ENCODE results near the gene FBXW7. TPM values are rescaled to one million over a fixed set of nuclear protein-coding genes. Genes with fewer than 3 reads are reported as not detected.
"Not testable (repeated sequence)": the region's sequence is repeated elsewhere in the genome, so short reads cannot be mapped to it uniquely, and the experiment has no call there.

FBXW7 gene
- total RNA-seq, 3 donors from 2014 or later: 55.7 to 247 (median 117) TPM

- no peak for TF ChIP-seq POLR2AphosphoS5 (IDR thresholded peaks at IDR 0.05)
- Histone ChIP-seq H3K4me3 (no peak overlapping the region), H3K27ac (no peak overlapping the region), H3K36me3 (no peaks in the 10 kb centered on the region), H3K27me3 (no peaks in the 10 kb centered on the region), H3K9me3 (no peaks in the 10 kb centered on the region), H3K4me1 (no peaks in the 10 kb centered on the region)
- DNase-seq (ENCODE audit: low spot score in 2 of 2): no peak
- intact Hi-C loops (cut with DNase I; ENCODE audit: low total_unique reads): no loop called here
Measured at GRCh38 chr4:152554742-152555141, 18.9 kb upstream of the FBXW7 start.

- H3K27ac ChIP-seq; H3K9me3 ChIP-seq; H3K36me3 ChIP-seq; DNase-seq (ENCODE audit: low spot score in 2 of 2); H3K27me3 ChIP-seq; H3K4me3 ChIP-seq; intact Hi-C loops (cut with DNase I; ENCODE audit: low total_unique reads); H3K4me1 ChIP-seq: not testable (repeated sequence)
Measured at GRCh38 chr4:152550687-152551086, 14.8 kb upstream of the FBXW7 start.

- Histone ChIP-seq H3K27me3 (no peaks in the 10 kb centered on the region), H3K4me3 (no peak overlapping the region), H3K27ac (no peak overlapping the region), H3K9me3 (peaks cover 5% of the 10 kb centered on the region in 2 donors), H3K36me3 (no peaks in the 10 kb centered on the region), H3K4me1 (no peaks in the 10 kb centered on the region)
- intact Hi-C loops (cut with DNase I; ENCODE audit: low total_unique reads): no loop called here
- no peak for DNase-seq (ENCODE audit: low spot score in 2 of 2)
- TF ChIP-seq POLR2AphosphoS5 (IDR thresholded peaks at IDR 0.05) (no peak), POLR2A (IDR thresholded peaks at IDR 0.05) (no peak)
- TF ChIP-seq, protein P1, sequence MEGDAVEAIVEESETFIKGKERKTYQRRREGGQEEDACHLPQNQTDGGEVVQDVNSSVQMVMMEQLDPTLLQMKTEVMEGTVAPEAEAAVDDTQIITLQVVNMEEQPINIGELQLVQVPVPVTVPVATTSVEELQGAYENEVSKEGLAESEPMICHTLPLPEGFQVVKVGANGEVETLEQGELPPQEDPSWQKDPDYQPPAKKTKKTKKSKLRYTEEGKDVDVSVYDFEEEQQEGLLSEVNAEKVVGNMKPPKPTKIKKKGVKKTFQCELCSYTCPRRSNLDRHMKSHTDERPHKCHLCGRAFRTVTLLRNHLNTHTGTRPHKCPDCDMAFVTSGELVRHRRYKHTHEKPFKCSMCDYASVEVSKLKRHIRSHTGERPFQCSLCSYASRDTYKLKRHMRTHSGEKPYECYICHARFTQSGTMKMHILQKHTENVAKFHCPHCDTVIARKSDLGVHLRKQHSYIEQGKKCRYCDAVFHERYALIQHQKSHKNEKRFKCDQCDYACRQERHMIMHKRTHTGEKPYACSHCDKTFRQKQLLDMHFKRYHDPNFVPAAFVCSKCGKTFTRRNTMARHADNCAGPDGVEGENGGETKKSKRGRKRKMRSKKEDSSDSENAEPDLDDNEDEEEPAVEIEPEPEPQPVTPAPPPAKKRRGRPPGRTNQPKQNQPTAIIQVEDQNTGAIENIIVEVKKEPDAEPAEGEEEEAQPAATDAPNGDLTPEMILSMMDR (IDR thresholded peaks at IDR 0.05): no peak
Measured at GRCh38 chr4:152545088-152545487, 9.2 kb upstream of the FBXW7 start.

GRCh38 chr4:152544533-152544932 is 8.6 kb upstream of the FBXW7 start:
- H3K4me1 ChIP-seq; intact Hi-C loops (cut with DNase I; ENCODE audit: low total_unique reads); H3K27ac ChIP-seq; H3K4me3 ChIP-seq; DNase-seq (ENCODE audit: low spot score in 2 of 2); H3K27me3 ChIP-seq; H3K36me3 ChIP-seq: not testable (repeated sequence)
- H3K9me3 ChIP-seq: peaks cover 10 to 11% of the 10 kb centered on the region in 2 donors

DNA sequence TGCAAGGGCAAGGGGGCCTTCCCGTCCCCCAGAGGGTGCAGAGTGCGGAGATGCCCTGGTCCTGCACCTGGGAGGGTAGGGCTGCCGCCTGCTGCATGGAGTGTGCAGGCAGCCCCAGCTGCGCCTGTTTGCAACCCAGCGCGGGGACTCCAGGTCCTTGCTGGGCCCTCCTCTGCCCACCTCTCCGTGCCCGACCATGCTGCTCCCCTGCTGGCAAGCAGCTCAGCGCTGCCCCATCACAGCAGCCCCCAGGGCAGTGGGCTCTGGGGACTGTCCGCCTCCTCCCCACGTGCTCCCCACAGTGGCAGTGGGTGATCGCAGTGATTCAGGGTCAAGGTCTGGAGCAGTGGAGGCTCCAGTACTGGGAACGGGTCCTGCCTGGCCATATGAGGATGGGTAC is 5.0 kb upstream of the FBXW7 start:
- no peaks in the 10 kb centered on the region for H3K27me3 ChIP-seq
- TF ChIP-seq POLR2A (IDR thresholded peaks at IDR 0.05) (no peak), POLR2AphosphoS5 (IDR thresholded peaks at IDR 0.05) (no peak)
- TF ChIP-seq, protein P1 (IDR thresholded peaks at IDR 0.05): no peak
- intact Hi-C loops (cut with DNase I; ENCODE audit: low total_unique reads): no loop called here
- no peak overlapping the region for H3K27ac ChIP-seq
- H3K9me3 ChIP-seq: peaks cover 10 to 11% of the 10 kb centered on the region in 2 donors
- H3K4me3 ChIP-seq: no peak overlapping the region
- no peak for DNase-seq (ENCODE audit: low spot score in 2 of 2)
- H3K36me3 ChIP-seq: no peaks in the 10 kb centered on the region
- H3K4me1 ChIP-seq: peaks cover 0 to 13% of the 10 kb centered on the region in 2 donors

DNA sequence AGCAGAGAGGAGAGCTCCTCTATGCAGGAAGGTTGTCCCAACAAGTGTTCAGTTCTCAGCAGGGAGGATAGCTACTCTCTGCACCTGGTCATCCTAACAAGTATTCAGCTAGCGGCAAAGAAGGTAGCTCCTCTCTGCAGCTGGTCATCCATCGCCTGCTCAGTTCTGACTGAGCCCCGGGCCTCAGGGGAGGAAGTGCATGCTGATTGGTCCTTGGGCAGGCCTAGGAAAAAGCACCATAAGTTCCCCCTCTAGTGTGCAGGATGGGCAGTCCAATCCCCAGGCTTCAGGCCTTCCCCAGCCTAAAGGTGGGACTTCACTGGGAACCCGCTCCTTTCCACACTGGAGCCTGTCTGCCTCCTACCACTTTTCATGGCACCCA is 4.4 kb upstream of the FBXW7 start:
- intact Hi-C loops (cut with DNase I; ENCODE audit: low total_unique reads): no loop called here
- no peak overlapping the region for H3K4me3 ChIP-seq

More for the DNA sequence above, 4.4 kb upstream of the FBXW7 start:
- DNase-seq (ENCODE audit: low spot score in 2 of 2): no peak
- Histone ChIP-seq H3K27me3 (no peaks in the 10 kb centered on the region), H3K27ac (no peak overlapping the region), H3K36me3 (no peaks in the 10 kb centered on the region), H3K4me1 (peaks cover 0 to 13% of the 10 kb centered on the region in 2 donors), H3K9me3 (peaks cover 10 to 11% of the 10 kb centered on the region in 2 donors)
- TF ChIP-seq, protein P1 (IDR thresholded peaks at IDR 0.05): no peak
- no peak for TF ChIP-seq POLR2AphosphoS5 (IDR thresholded peaks at IDR 0.05)
- TF ChIP-seq POLR2A (IDR thresholded peaks at IDR 0.05): no peak

All from breast epithelium (tissue), 4 donors.